Endothelial cell of umbilical vein (primary cell): ENCODE results near the gene CFAP126.

Experiments used
- CTCF ChIP-seq, 2 donors: IDR thresholded peaks; 1 replicate in 1 of 2; 2 replicates in 1 of 2; pipeline ENCODE4 v1.5.1; 2011; ENCODE audit warnings: low read length in 2 of 2, mild to moderate bottlenecking in 2 of 2, moderate library complexity in 2 of 2, control low read depth in 1 of 2, inconsistent platforms in 1 of 2, low read depth in 1 of 2; ENCODE audit not compliant: insufficient read depth in 1 of 2; ENCODE audit errors: extremely low read depth in 1 of 2
- EZH2 ChIP-seq: IDR thresholded peaks from 2 replicates; pipeline ENCODE4 v1.6.1; 2012; ENCODE audit warnings: borderline replicate concordance, low read depth, mild to moderate bottlenecking, moderate library complexity, low read length, inconsistent platforms; ENCODE audit not compliant: severe bottlenecking
- FOS ChIP-seq: IDR thresholded peaks from 2 replicates; pipeline ENCODE4 v1.6.1; 2011; ENCODE audit warnings: mild to moderate bottlenecking, low read length, moderate library complexity, borderline replicate concordance; ENCODE audit not compliant: insufficient read depth
- GATA2 ChIP-seq: IDR thresholded peaks from 2 replicates; pipeline ENCODE4 v1.7.0; 2011; ENCODE audit warnings: low read depth, mild to moderate bottlenecking, moderate library complexity, mixed read lengths, low read length; ENCODE audit not compliant: insufficient read length, insufficient read depth
- JUN ChIP-seq: IDR thresholded peaks from 2 replicates; pipeline ENCODE4 v1.6.1; 2011; ENCODE audit warnings: borderline replicate concordance, low read depth; ENCODE audit not compliant: insufficient read length, insufficient read depth
- MAX ChIP-seq: IDR thresholded peaks from 2 replicates; pipeline ENCODE4 v1.6.1; 2011; ENCODE audit not compliant: insufficient read depth, insufficient read length
- POLR2A ChIP-seq: IDR thresholded peaks from 2 replicates; pipeline ENCODE4 v1.6.1; 2012; ENCODE audit warnings: low read depth, mild to moderate bottlenecking, control low read depth, low read length
- POLR2AphosphoS5 ChIP-seq: IDR thresholded peaks from 2 replicates; pipeline ENCODE4 v1.6.1; 2012; ENCODE audit warnings: low read depth, mild to moderate bottlenecking, control low read depth, low read length, moderate library complexity; ENCODE audit not compliant: insufficient read depth

GRCh38 chr1:161342177-161342576, 25.5 kb downstream of the CFAP126 start:
- TF ChIP-seq CTCF (IDR thresholded peaks at IDR 0.05; ENCODE audit: extremely low read depth in 1 of 2, insufficient read depth in 1 of 2, low read depth in 1 of 2, low read length in 2 of 2) (no peak), EZH2 (no peak), POLR2AphosphoS5 (no peak), FOS (no peak), POLR2A (no peak), JUN (no peak), MAX (no peak), GATA2 (no peak)
